Inferior parietal cortex (tissue), 1 donor: ENCODE measurements around the gene MFAP3L.
"Not testable (repeated sequence)": the region's sequence is repeated elsewhere in the genome, so short reads cannot be mapped to it uniquely, and the experiment has no call there.

ENCODE experiments used
- DNase-seq: peaks from one replicate; pipeline ENCODE4 v3.0.0-alpha.2; 2016; ENCODE audit errors: extremely low spot score

MFAP3L gene

GRCh38 chr4:170026253-170027021 is at the start of gene MFAP3L:
Gene MFAP3L, minus strand, starts transcription at chr4:170026395. Its CDS starts 20,518 bp downstream, at chr4:170005877.
- peak; percentile 80 for DNase-seq

- no peak for DNase-seq
These were observed 45.0 kb upstream of the MFAP3L start for GRCh38 chr4:170071196-170071595.

- DNase-seq, result no peak
These were observed 42.4 kb upstream of the MFAP3L start for GRCh38 chr4:170068438-170069128.

GRCh38 chr4:170059421-170059820 is 33.2 kb upstream of the MFAP3L start:
- DNase-seq, result no peak

GRCh38 chr4:170058826-170059225 is 32.6 kb upstream of the MFAP3L start:
- DNase-seq, result no peak

GRCh38 chr4:170057866-170058265 is 31.7 kb upstream of the MFAP3L start:
- DNase-seq, result no peak

- DNase-seq, result no peak
These were observed 26.7 kb upstream of the MFAP3L start for GRCh38 chr4:170052919-170053318.

GRCh38 chr4:170051402-170051801 is 25.2 kb upstream of the MFAP3L start:
- no peak for DNase-seq

GRCh38 chr4:170049766-170050165 is 23.6 kb upstream of the MFAP3L start:
- DNase-seq, result no peak

- DNase-seq, result peak; percentile 88
These were observed 21.7 kb upstream of the MFAP3L start for GRCh38 chr4:170047771-170048354.

GRCh38 chr4:170046156-170046555 is 20.0 kb upstream of the MFAP3L start:
- not testable (repeated sequence) for DNase-seq

- no peak for DNase-seq
These were observed 14.0 kb upstream of the MFAP3L start for GRCh38 chr4:170040031-170040680.

- DNase-seq, result no peak
These were observed 12.6 kb upstream of the MFAP3L start for GRCh38 chr4:170038769-170039168.

- no peak for DNase-seq
These were observed 12.0 kb upstream of the MFAP3L start for GRCh38 chr4:170038232-170038631.

GRCh38 chr4:170037481-170037880 is 11.3 kb upstream of the MFAP3L start:
- DNase-seq, result no peak

- DNase-seq, result no peak
These were observed 9.7 kb upstream of the MFAP3L start for GRCh38 chr4:170035845-170036244.

- no peak for DNase-seq
These were observed 9.0 kb upstream of the MFAP3L start for GRCh38 chr4:170035231-170035630.

GRCh38 chr4:170033999-170034398 is 7.8 kb upstream of the MFAP3L start:
- no peak for DNase-seq

GRCh38 chr4:170030121-170030520 is 3.9 kb upstream of the MFAP3L start:
- DNase-seq, result no peak

- DNase-seq, result peak; percentile 93
These were observed 1.1 kb upstream of the MFAP3L start for GRCh38 chr4:170027181-170027829.

- DNase-seq, result no peak
These were observed 507 bp downstream of the MFAP3L start for GRCh38 chr4:170025523-170026252.
